Measurements from ENCODE around the gene TXNDC17. TPM values are rescaled to one million over a fixed set of nuclear protein-coding genes. Genes with fewer than 3 reads are reported as not detected.

The TXNDC17 gene
- total and polyA plus RNA-seq, 2 of the 8 experiments (the other 6 are each of a cell fraction or from before 2014, with no cell fraction given): 182 to 410 TPM

DNA sequence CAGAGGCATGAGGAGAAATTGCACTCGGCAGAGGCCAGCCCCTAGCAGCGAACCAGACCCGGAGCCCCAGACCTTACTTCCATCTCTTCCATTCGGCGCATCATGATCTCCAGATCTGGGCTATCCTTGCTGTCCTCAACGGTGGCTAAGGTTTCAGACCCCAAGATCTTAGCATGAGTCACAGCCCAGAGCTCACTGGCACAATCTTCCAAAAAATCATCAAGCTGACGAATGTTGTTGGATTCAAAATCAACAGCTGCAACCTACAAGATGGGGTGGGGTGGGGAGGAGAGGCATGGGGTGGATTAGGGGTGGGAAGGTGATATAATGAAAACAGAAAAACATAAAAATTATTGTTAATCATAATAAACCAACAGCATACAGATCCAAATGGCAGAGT, 44.8 kb upstream of the TXNDC17 start:
- H2AFZ ChIP-seq (ENCODE audit: low read length): no peak overlapping the region
- no peak overlapping the region for H4K5ac ChIP-seq (ENCODE audit: insufficient read length, low read depth, low read length)
- no peaks in the 10 kb centered on the region for H4K20me1 ChIP-seq (replicated peaks in 1 of 2; ENCODE audit: control insufficient read depth in 1 of 2, insufficient read depth in 2 of 2, low read length in 2 of 2)
- H4K91ac ChIP-seq (replicated peaks; ENCODE audit: insufficient read length, low read length): no peak overlapping the region
- peaks cover 3 to 53% (median 22%) of the 10 kb centered on the region in 4 experiments for H3K36me3 ChIP-seq (ENCODE audit: control insufficient read depth in 2 of 4, insufficient read depth in 4 of 4, low read length in 3 of 4)
- H3K4ac ChIP-seq (replicated peaks; ENCODE audit: insufficient read length, low read depth, low read length): no peak overlapping the region
- no peak for DNase-seq (ENCODE audit: low read depth in 1 of 2, low spot score in 2 of 2)
- no peak for FAIRE-seq
- H3K27me3 ChIP-seq (replicated peaks in 1 of 4; ENCODE audit: control insufficient read depth in 3 of 4, extremely low read depth in 1 of 4, insufficient read depth in 3 of 4, low read length in 3 of 4): no peaks in the 10 kb centered on the region
- no peak overlapping the region for H2BK20ac ChIP-seq (ENCODE audit: low read length)
- 87% methylated on average over 7 of the region's 7 CpGs; no CpG with 5 or more reads in 1 of the 2 experiments for WGBS, 2 experiments (ENCODE audit: extremely low coverage in 1 of 2, insufficient coverage in 1 of 2, insufficient read length in 1 of 2, insufficient replicate concordance in 2 of 2, low coverage in 1 of 2, low lambda C conversion rate in 2 of 2, missing lambda C conversion rate in 1 of 2)
- no peaks in the 10 kb centered on the region for H3K4me1 ChIP-seq (replicated peaks in 1 of 4; ENCODE audit: control insufficient read depth in 3 of 4, insufficient read depth in 4 of 4, low read length in 3 of 4)
- no peak overlapping the region for H3K56ac ChIP-seq (replicated peaks; ENCODE audit: insufficient read length, low read depth, low read length)
- H3K18ac ChIP-seq (ENCODE audit: extremely low read depth, low read length): no peak overlapping the region
- H2BK15ac ChIP-seq (ENCODE audit: low read length): no peak overlapping the region
- H2BK120ac ChIP-seq (replicated peaks; ENCODE audit: low read depth, low read length): no peak overlapping the region
- no peak overlapping the region for H3K4me3 ChIP-seq (ENCODE audit: extremely low read depth in 1 of 4, insufficient read depth in 2 of 4, low read depth in 3 of 4, low read length in 4 of 4)
- no peak overlapping the region for H3K4me2 ChIP-seq (ENCODE audit: insufficient read depth in 1 of 2, low read depth in 2 of 2, low read length in 2 of 2)
- no peak overlapping the region for H2AK5ac ChIP-seq (ENCODE audit: low read depth, low read length)
- H2BK12ac ChIP-seq (ENCODE audit: low read depth, low read length): no peak overlapping the region
- H2BK5ac ChIP-seq (ENCODE audit: low read depth, low read length): no peak overlapping the region
- H3K23ac ChIP-seq (ENCODE audit: insufficient read length): no peak overlapping the region
- no peak overlapping the region for H3K27ac ChIP-seq (ENCODE audit: low read depth, low read length)
- H3K9ac ChIP-seq (replicated peaks in 1 of 4; ENCODE audit: extremely low read depth in 1 of 4, low read depth in 3 of 4, low read length in 3 of 4): no peak overlapping the region
- ChIA-PET CTCF (ENCODE audit: partially characterized antibody) (no interaction called here), POLR2A (ENCODE audit: partially characterized antibody) (interaction anchor here (1.6 kb wide), 1 partner anchor 14 kb away, joined by 3 read pairs; no protein-coding TSS in a partner anchor)
- H3K79me2 ChIP-seq (ENCODE audit: control insufficient read depth in 1 of 2, insufficient read depth in 2 of 2, low read length in 2 of 2): no peaks in the 10 kb centered on the region
- no peak overlapping the region for H3K14ac ChIP-seq (ENCODE audit: insufficient read length)
- no peaks in the 10 kb centered on the region for H3K23me2 ChIP-seq (ENCODE audit: low read depth, low read length)
- H3K9me3 ChIP-seq (ENCODE audit: insufficient read depth in 2 of 2, low read depth in 1 of 2, low read length in 1 of 2): no peaks in the 10 kb centered on the region
- no peak for TF ChIP-seq YY1 (IDR thresholded peaks at IDR 0.05; ENCODE audit: low read depth, low read length)
- TF ChIP-seq POLR2A (IDR thresholded peaks at IDR 0.05; ENCODE audit: control extremely low read depth in 1 of 2, low read depth in 2 of 2, low read length in 2 of 2): no peak
- TF ChIP-seq SRF (IDR thresholded peaks at IDR 0.05; ENCODE audit: low read depth, low read length): no peak
- no peak for TF ChIP-seq SIX5 (IDR thresholded peaks at IDR 0.05; ENCODE audit: low read depth, low read length)
- no peak for TF ChIP-seq HDAC6 (IDR thresholded peaks at IDR 0.05; ENCODE audit: low read depth, low read length)
- no peak for TF ChIP-seq KDM5A (IDR thresholded peaks at IDR 0.05; ENCODE audit: low read length)
- TF ChIP-seq NRF1 (IDR thresholded peaks at IDR 0.05; ENCODE audit: low read depth, low read length): no peak
- TF ChIP-seq BCL11A (IDR thresholded peaks at IDR 0.05; ENCODE audit: low read depth in 2 of 2, low read length in 2 of 2): no peak
- TF ChIP-seq, protein P1, sequence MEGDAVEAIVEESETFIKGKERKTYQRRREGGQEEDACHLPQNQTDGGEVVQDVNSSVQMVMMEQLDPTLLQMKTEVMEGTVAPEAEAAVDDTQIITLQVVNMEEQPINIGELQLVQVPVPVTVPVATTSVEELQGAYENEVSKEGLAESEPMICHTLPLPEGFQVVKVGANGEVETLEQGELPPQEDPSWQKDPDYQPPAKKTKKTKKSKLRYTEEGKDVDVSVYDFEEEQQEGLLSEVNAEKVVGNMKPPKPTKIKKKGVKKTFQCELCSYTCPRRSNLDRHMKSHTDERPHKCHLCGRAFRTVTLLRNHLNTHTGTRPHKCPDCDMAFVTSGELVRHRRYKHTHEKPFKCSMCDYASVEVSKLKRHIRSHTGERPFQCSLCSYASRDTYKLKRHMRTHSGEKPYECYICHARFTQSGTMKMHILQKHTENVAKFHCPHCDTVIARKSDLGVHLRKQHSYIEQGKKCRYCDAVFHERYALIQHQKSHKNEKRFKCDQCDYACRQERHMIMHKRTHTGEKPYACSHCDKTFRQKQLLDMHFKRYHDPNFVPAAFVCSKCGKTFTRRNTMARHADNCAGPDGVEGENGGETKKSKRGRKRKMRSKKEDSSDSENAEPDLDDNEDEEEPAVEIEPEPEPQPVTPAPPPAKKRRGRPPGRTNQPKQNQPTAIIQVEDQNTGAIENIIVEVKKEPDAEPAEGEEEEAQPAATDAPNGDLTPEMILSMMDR (IDR thresholded peaks at IDR 0.05; ENCODE audit: control extremely low read depth in 1 of 3, insufficient read depth in 1 of 3, low read depth in 1 of 3, low read length in 3 of 3): no peak
- no peak overlapping the region for H4K8ac ChIP-seq (ENCODE audit: extremely low read depth, insufficient read depth, low read length)
- no peaks in the 10 kb centered on the region for H3K79me1 ChIP-seq (ENCODE audit: low read depth, low read length)
